HL-60 (cell line): ENCODE data around the gene ATP8B3.

Experiments used
- CTCF ChIP-seq: IDR thresholded peaks from one replicate; pipeline ENCODE4 v1.5.1; 2011; ENCODE audit warnings: low read length, control low read depth, inconsistent platforms; ENCODE audit not compliant: insufficient read depth
- GABPA ChIP-seq: IDR thresholded peaks from 2 replicates; pipeline ENCODE4 v1.6.1; 2012; ENCODE audit warnings: low read depth
- POLR2AphosphoS5 ChIP-seq: IDR thresholded peaks from 2 replicates; pipeline ENCODE4 v1.6.1; 2012; ENCODE audit warnings: low read depth
- REST ChIP-seq: IDR thresholded peaks from 2 replicates; pipeline ENCODE4 v1.6.1; 2012; ENCODE audit warnings: low read depth; ENCODE audit not compliant: insufficient replicate concordance

GRCh38 chr19:1756705-1757465 lies 55.2 kb downstream of the ATP8B3 start:
- TF ChIP-seq CTCF: no peak
- no peak for TF ChIP-seq POLR2AphosphoS5
- no peak for TF ChIP-seq REST
- TF ChIP-seq GABPA: no peak
